ENCODE results near the gene PPIH.
A peak's percentile ranks its signal among the peaks of the same experiment; 100 is the strongest.
"Not testable (repeated sequence)": the region's sequence is repeated elsewhere in the genome, so short reads cannot be mapped to it uniquely, and the experiment has no call there.

The PPIH gene

GRCh38 chr1:42657981-42658876 lies at the start of gene PPIH:
PPIH (plus strand) TSS chr1:42658423; CDS start chr1:42658447, 24 bp downstream.
- DNase-seq (ENCODE audit: low read depth) = peak; percentile 57

GRCh38 chr1:42613803-42614131 lies 44.5 kb upstream of the PPIH start:
- no peak for DNase-seq (ENCODE audit: low read depth)

GRCh38 chr1:42618866-42619265 lies 39.4 kb upstream of the PPIH start:
- DNase-seq (ENCODE audit: low read depth) = no peak

GRCh38 chr1:42620307-42620706 lies 37.9 kb upstream of the PPIH start:
- no peak for DNase-seq (ENCODE audit: low read depth)

- DNase-seq (ENCODE audit: low read depth) = not testable (repeated sequence)
These were observed 37.0 kb upstream of the PPIH start for GRCh38 chr1:42621180-42621579.

GRCh38 chr1:42627205-42627604 lies 31.0 kb upstream of the PPIH start:
- DNase-seq (ENCODE audit: low read depth) = not testable (repeated sequence)

- DNase-seq (ENCODE audit: low read depth) = no peak
These were observed 19.1 kb upstream of the PPIH start for GRCh38 chr1:42639116-42639515.

GRCh38 chr1:42646056-42646455 lies 12.2 kb upstream of the PPIH start:
- DNase-seq (ENCODE audit: low read depth) = no peak

- no peak for DNase-seq (ENCODE audit: low read depth)
These were observed 1.0 kb upstream of the PPIH start for GRCh38 chr1:42657201-42657600.

- no peak for DNase-seq (ENCODE audit: low read depth)
These were observed 684 bp downstream of the PPIH start for GRCh38 chr1:42658877-42659337.

GRCh38 chr1:42660907-42661500 lies 2.8 kb downstream of the PPIH start:
- DNase-seq (ENCODE audit: low read depth) = no peak

- DNase-seq (ENCODE audit: low read depth) = no peak
These were observed 11.7 kb downstream of the PPIH start for GRCh38 chr1:42669936-42670335.

GRCh38 chr1:42670425-42670824 lies 12.2 kb downstream of the PPIH start:
- DNase-seq (ENCODE audit: low read depth) = no peak

- DNase-seq (ENCODE audit: low read depth) = no peak
These were observed 16.0 kb downstream of the PPIH start for GRCh38 chr1:42674214-42674613.

GRCh38 chr1:42674682-42675081 lies 16.5 kb downstream of the PPIH start:
- DNase-seq (ENCODE audit: low read depth) = no peak

- DNase-seq (ENCODE audit: low read depth) = no peak
These were observed 17.2 kb downstream of the PPIH start for GRCh38 chr1:42675467-42675866.

GRCh38 chr1:42676534-42677087 lies 18.4 kb downstream of the PPIH start:
- no peak for DNase-seq (ENCODE audit: low read depth)

- DNase-seq (ENCODE audit: low read depth) = no peak
These were observed 21.3 kb downstream of the PPIH start for GRCh38 chr1:42679364-42679983.

- no peak for DNase-seq (ENCODE audit: low read depth)
These were observed 21.8 kb downstream of the PPIH start for GRCh38 chr1:42680055-42680454.

- no peak for DNase-seq (ENCODE audit: low read depth)
These were observed 22.9 kb downstream of the PPIH start for GRCh38 chr1:42680921-42681683.

- peak; percentile 97 for DNase-seq (ENCODE audit: low read depth)
These were observed 23.7 kb downstream of the PPIH start, which contains the start of gene YBX1 for GRCh38 chr1:42681741-42682483. YBX1 (plus strand) TSS chr1:42682418; CDS start chr1:42682566, 148 bp downstream.
